H9 (cell line): Measurements from ENCODE around the gene SLTM. TPM values are rescaled to one million over a fixed set of nuclear protein-coding genes. Genes with fewer than 3 reads are reported as not detected.

Source experiments
- DNase-seq: peaks from one replicate; pipeline ENCODE4 v3.0.0-alpha.2; 2017
- H2AFZ ChIP-seq: one replicate; pipeline ENCODE4 v1.6.1; 2013; ENCODE audit warnings: mild to moderate bottlenecking, low read length, control low read depth, moderate library complexity
- H2AK5ac ChIP-seq: 2 replicates; pipeline ENCODE4 v1.6.1; 2013; ENCODE audit warnings: low read length, control low read depth, mixed read lengths; ENCODE audit not compliant: insufficient read length
- H2BK120ac ChIP-seq: one replicate; pipeline ENCODE4 v1.6.1; 2013; ENCODE audit warnings: low read depth, mild to moderate bottlenecking, low read length, control low read depth, inconsistent platforms; ENCODE audit not compliant: poor library complexity, severe bottlenecking
- H2BK12ac ChIP-seq: 2 replicates; pipeline ENCODE4 v1.6.1; 2013; ENCODE audit warnings: low read length, control low read depth, mixed read lengths, low read depth; ENCODE audit not compliant: insufficient read length
- H2BK15ac ChIP-seq: 2 replicates; pipeline ENCODE4 v1.6.1; 2013; ENCODE audit warnings: low read depth, low read length, control low read depth
- H2BK20ac ChIP-seq: one replicate; pipeline ENCODE4 v1.6.1; 2013; ENCODE audit warnings: low read depth, mild to moderate bottlenecking, low read length, control low read depth, inconsistent platforms; ENCODE audit not compliant: poor library complexity, severe bottlenecking
- H2BK5ac ChIP-seq: 2 replicates; pipeline ENCODE4 v1.6.1; 2013; ENCODE audit warnings: low read length, control low read depth, mixed read lengths; ENCODE audit not compliant: insufficient read length
- H3K14ac ChIP-seq: 2 replicates; pipeline ENCODE4 v1.6.1; 2013; ENCODE audit warnings: low read length, control low read depth; ENCODE audit not compliant: insufficient read depth
- H3K18ac ChIP-seq: 2 replicates; pipeline ENCODE4 v1.6.1; 2013; ENCODE audit warnings: low read depth, mild to moderate bottlenecking, mixed read lengths, low read length, control low read depth; ENCODE audit not compliant: insufficient read length
- H3K23ac ChIP-seq: 2 replicates; pipeline ENCODE4 v1.6.1; 2013; ENCODE audit warnings: low read length, control low read depth, mixed read lengths, low read depth; ENCODE audit not compliant: insufficient read length
- H3K23me2 ChIP-seq: 2 replicates; pipeline ENCODE4 v1.6.1; 2013; ENCODE audit warnings: low read depth, mild to moderate bottlenecking, mixed read lengths, low read length, control low read depth; ENCODE audit not compliant: insufficient read length, poor library complexity, severe bottlenecking
- H3K27ac ChIP-seq: 2 replicates; pipeline ENCODE4 v1.5.1; 2013; ENCODE audit warnings: low read length, control low read depth, mixed read lengths, low read depth; ENCODE audit not compliant: insufficient read length
- H3K27me3 ChIP-seq: 2 replicates; pipeline ENCODE4 v1.6.1; 2013; ENCODE audit warnings: low read length, control low read depth, inconsistent platforms; ENCODE audit not compliant: insufficient read depth
- H3K4ac ChIP-seq: 2 replicates; pipeline ENCODE4 v1.6.1; 2013; ENCODE audit warnings: low read depth, mild to moderate bottlenecking, control low read depth, inconsistent platforms, low read length, moderate library complexity
- H3K4me1 ChIP-seq: 2 replicates; pipeline ENCODE4 v1.6.1; 2013; ENCODE audit warnings: low read length, control low read depth, inconsistent platforms; ENCODE audit not compliant: insufficient read depth
- H3K4me2 ChIP-seq: 2 replicates; pipeline ENCODE4 v1.6.1; 2013; ENCODE audit warnings: low read length, control low read depth, mixed read lengths; ENCODE audit not compliant: insufficient read length, insufficient read depth
- H3K56ac ChIP-seq: 2 replicates; pipeline ENCODE4 v1.6.1; 2013; ENCODE audit warnings: low read depth, mild to moderate bottlenecking, mixed read lengths, low read length, control low read depth; ENCODE audit not compliant: insufficient read length
- H3K79me1 ChIP-seq: 2 replicates; pipeline ENCODE4 v1.6.1; 2013; ENCODE audit warnings: low read depth, mild to moderate bottlenecking, moderate library complexity, low read length, control low read depth, inconsistent platforms; ENCODE audit not compliant: insufficient read depth, poor library complexity, severe bottlenecking
- H3K79me2 ChIP-seq: 2 replicates; pipeline ENCODE4 v1.6.1; 2013; ENCODE audit warnings: low read length, control low read depth, inconsistent platforms; ENCODE audit not compliant: insufficient read depth
- H3K9ac ChIP-seq: 2 replicates; pipeline ENCODE4 v1.6.1; 2013; ENCODE audit warnings: low read length, control low read depth, mixed read lengths; ENCODE audit not compliant: insufficient read length; ENCODE audit errors: extremely low read depth
- H3K9me3 ChIP-seq: one replicate; pipeline ENCODE4 v1.6.1; 2013; ENCODE audit warnings: low read depth, low read length, inconsistent platforms; ENCODE audit not compliant: control insufficient read depth
- H3T11ph ChIP-seq: one replicate; pipeline ENCODE4 v1.6.1; 2013; ENCODE audit warnings: mild to moderate bottlenecking, low read length, control low read depth, inconsistent platforms
- H4K20me1 ChIP-seq: one replicate; pipeline ENCODE4 v1.6.1; 2013; ENCODE audit not compliant: control insufficient read depth, insufficient read length, insufficient read depth
- H4K5ac ChIP-seq: 2 replicates; pipeline ENCODE4 v1.6.1; 2013; ENCODE audit warnings: low read depth, mild to moderate bottlenecking, mixed read lengths, low read length, control low read depth; ENCODE audit not compliant: insufficient read length
- H4K8ac ChIP-seq: replicated peaks from 2 replicates; pipeline ENCODE4 v1.6.1; 2013; ENCODE audit warnings: low read length, control low read depth, mixed read lengths, low read depth; ENCODE audit not compliant: insufficient read length
- H4K91ac ChIP-seq: 2 replicates; pipeline ENCODE4 v1.6.1; 2013; ENCODE audit warnings: low read depth, mild to moderate bottlenecking, moderate library complexity, mixed read lengths, low read length, control low read depth; ENCODE audit not compliant: insufficient read length
- H3K27ac Mint-ChIP-seq, 3 experiments: 2 replicates in 2 of 3; 3 replicates in 1 of 3; pipeline ENCODE4 v1.8.0; 2020 to 2021; ENCODE audit warnings: mixed read lengths in 3 of 3, mild to moderate bottlenecking in 1 of 3, moderate library complexity in 1 of 3
- H3K27me3 Mint-ChIP-seq: 2 replicates; pipeline ENCODE4 v1.8.0; 2021; ENCODE audit warnings: low read depth, mild to moderate bottlenecking, moderate library complexity, mixed read lengths
- H3K36me3 Mint-ChIP-seq, 3 experiments: 2 replicates in 2 of 3; 3 replicates in 1 of 3; pipeline ENCODE4 v1.8.0; 2020 to 2021; ENCODE audit warnings: low read depth in 3 of 3, mixed read lengths in 3 of 3; ENCODE audit not compliant: insufficient read depth in 1 of 3
- H3K4me1 Mint-ChIP-seq, 2 experiments: 2 replicates each; pipeline ENCODE4 v1.8.0; 2020; ENCODE audit warnings: mixed read lengths in 2 of 2
- H3K4me3 Mint-ChIP-seq, 2 experiments: 2 replicates in 1 of 2; 3 replicates in 1 of 2; pipeline ENCODE4 v1.8.0; 2020 to 2021; ENCODE audit warnings: mild to moderate bottlenecking in 2 of 2, mixed read lengths in 2 of 2, moderate library complexity in 1 of 2
- H3K9me3 Mint-ChIP-seq, 2 experiments: 2 replicates in 1 of 2; 3 replicates in 1 of 2; pipeline ENCODE4 v1.8.0; 2020; ENCODE audit warnings: mild to moderate bottlenecking in 2 of 2, mixed read lengths in 2 of 2, moderate library complexity in 1 of 2
- WGBS: extraction: QIAGEN DNeasy Blood & Tissue Kit; methylation state at CpG from one replicate; pipeline ENCODE4 v1.1.7; 2013; ENCODE audit warnings: missing lambda C conversion rate, low lambda C conversion rate, mixed read lengths; ENCODE audit not compliant: insufficient read length; ENCODE audit errors: extremely low coverage; 5-methylcytosine and 5-hydroxymethylcytosine counted together
- total RNA-seq: library from RNA; stranded (reverse); gene quantifications from 2 replicates; pipeline ENCODE4 v1.2.1, GENCODE V29; 2021
- TF ChIP-seq, protein P1 (sequence below): fragments of 200-600 bp; sonication (generic); conservative IDR thresholded peaks from 3 replicates; pipeline ENCODE4 v1.8.0; 2021; ENCODE audit warnings: antibody characterized with exemption, mild to moderate bottlenecking

The SLTM gene
- total RNA-seq, 1 experiment from 2014 or later, result 132 TPM

DNA sequence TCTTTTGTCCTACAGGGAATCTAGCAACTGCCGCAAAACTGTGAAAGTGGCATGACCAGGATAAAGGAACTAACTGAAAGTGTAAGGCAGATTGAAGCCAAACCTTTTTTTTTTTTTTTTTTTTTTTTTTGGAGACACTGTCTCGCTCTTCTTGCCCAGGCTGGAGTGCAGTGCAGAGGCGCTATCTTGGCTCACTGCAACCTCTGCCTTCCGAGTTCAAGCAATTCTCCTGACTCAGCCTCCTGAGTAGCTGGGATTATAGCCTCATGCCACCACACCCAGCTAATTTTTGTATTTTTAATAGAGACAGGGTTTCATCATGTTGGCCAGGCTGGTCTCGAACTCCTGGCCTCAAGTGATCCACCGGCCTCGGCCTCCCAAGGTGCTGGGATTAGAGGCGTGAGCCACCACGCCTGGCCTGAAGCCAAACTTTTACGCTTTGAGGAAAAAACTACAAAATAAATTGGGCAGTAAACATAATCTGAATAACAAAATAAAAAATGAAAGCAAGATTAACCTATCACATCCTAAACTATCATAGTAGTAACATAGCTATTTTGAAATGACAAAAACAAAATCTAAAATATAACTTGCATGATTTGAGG lies 9.7 kb downstream of the SLTM start:
- H2BK5ac ChIP-seq, result no peak overlapping the region
- no peaks in the 10 kb centered on the region for H4K20me1 ChIP-seq
- no peak overlapping the region for H3K27ac ChIP-seq
- H2BK120ac ChIP-seq, result no peak overlapping the region
- H3K9me3 ChIP-seq, result no peaks in the 10 kb centered on the region
- H3K14ac ChIP-seq, result no peak overlapping the region
- no peaks in the 10 kb centered on the region for H3K9me3 Mint-ChIP-seq
- H3K79me2 ChIP-seq, result peaks cover 38% of the 10 kb centered on the region; the same call in 1 of the 2 replicates
- H3K18ac ChIP-seq, result no peak overlapping the region
- peaks cover 20 to 21% of the 10 kb centered on the region in 2 experiments for H3K4me1 Mint-ChIP-seq
- H3K27me3 Mint-ChIP-seq, result no peaks in the 10 kb centered on the region
- H3K79me1 ChIP-seq, result peaks cover 18% of the 10 kb centered on the region
- no peak overlapping the region for H2BK15ac ChIP-seq
- H3K4ac ChIP-seq, result no peak overlapping the region
- no peak for DNase-seq
- no peak overlapping the region for H4K91ac ChIP-seq
- H3K4me1 ChIP-seq, result peaks cover 6% of the 10 kb centered on the region; the same call in 1 of the 2 replicates
- H3K36me3 Mint-ChIP-seq, result peaks cover 13 to 72% (median 40%) of the 10 kb centered on the region in 3 experiments; a peak in 6 of 7 replicates
- H2AK5ac ChIP-seq, result no peak overlapping the region
- H3K23me2 ChIP-seq, result no peaks in the 10 kb centered on the region
- TF ChIP-seq, protein P1, sequence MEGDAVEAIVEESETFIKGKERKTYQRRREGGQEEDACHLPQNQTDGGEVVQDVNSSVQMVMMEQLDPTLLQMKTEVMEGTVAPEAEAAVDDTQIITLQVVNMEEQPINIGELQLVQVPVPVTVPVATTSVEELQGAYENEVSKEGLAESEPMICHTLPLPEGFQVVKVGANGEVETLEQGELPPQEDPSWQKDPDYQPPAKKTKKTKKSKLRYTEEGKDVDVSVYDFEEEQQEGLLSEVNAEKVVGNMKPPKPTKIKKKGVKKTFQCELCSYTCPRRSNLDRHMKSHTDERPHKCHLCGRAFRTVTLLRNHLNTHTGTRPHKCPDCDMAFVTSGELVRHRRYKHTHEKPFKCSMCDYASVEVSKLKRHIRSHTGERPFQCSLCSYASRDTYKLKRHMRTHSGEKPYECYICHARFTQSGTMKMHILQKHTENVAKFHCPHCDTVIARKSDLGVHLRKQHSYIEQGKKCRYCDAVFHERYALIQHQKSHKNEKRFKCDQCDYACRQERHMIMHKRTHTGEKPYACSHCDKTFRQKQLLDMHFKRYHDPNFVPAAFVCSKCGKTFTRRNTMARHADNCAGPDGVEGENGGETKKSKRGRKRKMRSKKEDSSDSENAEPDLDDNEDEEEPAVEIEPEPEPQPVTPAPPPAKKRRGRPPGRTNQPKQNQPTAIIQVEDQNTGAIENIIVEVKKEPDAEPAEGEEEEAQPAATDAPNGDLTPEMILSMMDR, result no peak
- peak overlapping the region in 2 of 3 experiments; percentile 85 to 87; a peak in 3 of 7 replicates for H3K27ac Mint-ChIP-seq
- no peak overlapping the region for H2BK12ac ChIP-seq
- H2BK20ac ChIP-seq, result no peak overlapping the region
- H4K5ac ChIP-seq, result no peak overlapping the region
- WGBS, result no CpG with 5 or more reads among the region's 10 CpGs
- no peak overlapping the region for H4K8ac ChIP-seq
- no peaks in the 10 kb centered on the region for H3K27me3 ChIP-seq
- H3K23ac ChIP-seq, result no peak overlapping the region
- H3T11ph ChIP-seq, result no peak overlapping the region
- no peak overlapping the region for H3K9ac ChIP-seq
- no peak overlapping the region for H3K56ac ChIP-seq
- no peak overlapping the region for H3K4me2 ChIP-seq
- no peak overlapping the region for H2AFZ ChIP-seq
- no peak overlapping the region for H3K4me3 Mint-ChIP-seq
